ENCODE results near the gene CCDC93. TPM values are rescaled to one million over a fixed set of nuclear protein-coding genes. Genes with fewer than 3 reads are reported as not detected.
A peak's percentile ranks its signal among the peaks of the same experiment; 100 is the strongest.

CCDC93 gene
- 39.1 and 46.6 TPM in 2 replicates for total RNA-seq
- long read RNA-seq, full-length matches to known transcripts = 8 of 60 reads
- long read RNA-seq, partial matches to known transcripts = 35 of 60 reads
- long read RNA-seq, other reads (novel, unspliced or antisense) = 17 of 60 reads

- TF ChIP-seq, protein P1, sequence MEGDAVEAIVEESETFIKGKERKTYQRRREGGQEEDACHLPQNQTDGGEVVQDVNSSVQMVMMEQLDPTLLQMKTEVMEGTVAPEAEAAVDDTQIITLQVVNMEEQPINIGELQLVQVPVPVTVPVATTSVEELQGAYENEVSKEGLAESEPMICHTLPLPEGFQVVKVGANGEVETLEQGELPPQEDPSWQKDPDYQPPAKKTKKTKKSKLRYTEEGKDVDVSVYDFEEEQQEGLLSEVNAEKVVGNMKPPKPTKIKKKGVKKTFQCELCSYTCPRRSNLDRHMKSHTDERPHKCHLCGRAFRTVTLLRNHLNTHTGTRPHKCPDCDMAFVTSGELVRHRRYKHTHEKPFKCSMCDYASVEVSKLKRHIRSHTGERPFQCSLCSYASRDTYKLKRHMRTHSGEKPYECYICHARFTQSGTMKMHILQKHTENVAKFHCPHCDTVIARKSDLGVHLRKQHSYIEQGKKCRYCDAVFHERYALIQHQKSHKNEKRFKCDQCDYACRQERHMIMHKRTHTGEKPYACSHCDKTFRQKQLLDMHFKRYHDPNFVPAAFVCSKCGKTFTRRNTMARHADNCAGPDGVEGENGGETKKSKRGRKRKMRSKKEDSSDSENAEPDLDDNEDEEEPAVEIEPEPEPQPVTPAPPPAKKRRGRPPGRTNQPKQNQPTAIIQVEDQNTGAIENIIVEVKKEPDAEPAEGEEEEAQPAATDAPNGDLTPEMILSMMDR (conservative IDR thresholded peaks at IDR 0.05) = no peak
- H3K9me3 Mint-ChIP-seq = no peaks in the 10 kb centered on the region
- H3K4me1 Mint-ChIP-seq = peaks cover 24% of the 10 kb centered on the region
- peak within 1 kb of the TSS; percentile 74 for H3K27ac Mint-ChIP-seq (ENCODE audit: unreplicated experiment)
- H3K36me3 Mint-ChIP-seq (ENCODE audit: low read depth) = no peaks in the 10 kb centered on the region
- H3K4me3 Mint-ChIP-seq = peak within 1 kb of the TSS; percentile 99
- DNase-seq (ENCODE audit: low read depth, low spot score) = peak; percentile 74
- H3K27me3 Mint-ChIP-seq (ENCODE audit: low read depth) = peaks cover 27% of the 10 kb centered on the region
These were observed at the start of gene CCDC93 for GRCh38 chr2:118013724-118014491. CCDC93 (minus strand) TSS chr2:118014070; CDS start chr2:118013995, 75 bp downstream.

GRCh38 chr2:118062669-118063068 is 48.8 kb upstream of the CCDC93 start:
- TF ChIP-seq, protein P1 (conservative IDR thresholded peaks at IDR 0.05) = no peak
- Mint-ChIP-seq H3K9me3 (no peaks in the 10 kb centered on the region), H3K36me3 (ENCODE audit: low read depth) (no peaks in the 10 kb centered on the region), H3K27ac (ENCODE audit: unreplicated experiment) (no peak overlapping the region), H3K4me1 (peaks cover 5% of the 10 kb centered on the region), H3K4me3 (no peak overlapping the region), H3K27me3 (ENCODE audit: low read depth) (no peaks in the 10 kb centered on the region)
- no peak for DNase-seq (ENCODE audit: low read depth, low spot score)

DNA sequence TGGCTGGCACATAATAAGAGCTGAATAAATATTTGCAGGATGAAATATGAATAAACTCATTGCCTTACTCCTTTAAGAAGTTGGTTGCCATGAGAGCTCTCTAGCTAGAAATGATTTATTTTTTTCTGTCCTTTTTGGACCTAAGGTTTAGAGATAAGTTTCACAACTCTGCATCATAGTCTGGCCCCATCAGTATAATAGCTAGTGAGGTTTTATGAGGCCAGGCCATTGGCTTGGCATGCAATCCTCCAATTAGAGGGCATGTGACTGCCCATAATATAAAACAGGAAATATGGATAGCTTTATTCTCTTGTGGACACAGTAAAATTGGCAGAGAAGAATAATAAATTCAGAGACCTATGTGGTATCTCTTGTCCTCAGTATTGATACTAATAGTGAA is 48.2 kb upstream of the CCDC93 start:
- TF ChIP-seq, protein P1 (conservative IDR thresholded peaks at IDR 0.05) = no peak
- Mint-ChIP-seq H3K4me3 (no peak overlapping the region), H3K4me1 (peaks cover 5% of the 10 kb centered on the region), H3K36me3 (ENCODE audit: low read depth) (no peaks in the 10 kb centered on the region), H3K9me3 (no peaks in the 10 kb centered on the region), H3K27me3 (ENCODE audit: low read depth) (no peaks in the 10 kb centered on the region), H3K27ac (ENCODE audit: unreplicated experiment) (no peak overlapping the region)
- no peak for DNase-seq (ENCODE audit: low read depth, low spot score)

- H3K36me3 Mint-ChIP-seq (ENCODE audit: low read depth) = no peaks in the 10 kb centered on the region
- no peak overlapping the region for H3K27ac Mint-ChIP-seq (ENCODE audit: unreplicated experiment)
- H3K9me3 Mint-ChIP-seq = no peaks in the 10 kb centered on the region
- TF ChIP-seq, protein P1 (conservative IDR thresholded peaks at IDR 0.05) = peak; percentile 24
- no peak overlapping the region for H3K4me3 Mint-ChIP-seq
- H3K27me3 Mint-ChIP-seq (ENCODE audit: low read depth) = no peaks in the 10 kb centered on the region
- H3K4me1 Mint-ChIP-seq = peaks cover 5% of the 10 kb centered on the region
- no peak for DNase-seq (ENCODE audit: low read depth, low spot score)
These were observed 47.5 kb upstream of the CCDC93 start for GRCh38 chr2:118061135-118061955.

DNA sequence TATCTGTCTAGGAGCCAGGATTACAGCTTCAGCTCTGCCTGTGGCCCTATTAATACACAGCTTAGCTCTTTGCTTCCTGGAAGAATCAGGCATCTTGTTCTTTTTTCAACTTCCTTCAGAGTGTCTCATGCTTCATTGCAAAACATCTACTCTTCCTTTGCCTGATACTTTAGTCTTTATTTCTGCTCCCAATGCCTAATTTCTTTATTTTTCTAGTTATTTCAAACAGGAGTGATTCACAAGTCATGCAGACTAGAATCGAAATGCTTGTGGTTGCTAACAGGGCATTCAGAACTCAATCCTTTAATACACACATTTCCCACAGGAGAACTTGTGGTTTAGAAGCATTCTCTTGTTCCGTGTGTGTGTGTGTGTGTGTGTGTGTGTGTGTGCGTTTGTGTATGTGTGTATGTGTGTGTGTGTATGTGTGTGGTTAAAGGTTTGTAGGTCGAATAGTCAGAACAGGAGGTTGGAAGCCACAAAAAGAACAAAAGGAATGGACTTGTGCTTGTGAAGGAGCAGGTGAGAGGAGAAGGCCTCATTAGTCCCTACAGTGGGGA is 46.1 kb upstream of the CCDC93 start:
- H3K27ac Mint-ChIP-seq (ENCODE audit: unreplicated experiment) = no peak overlapping the region
- no peaks in the 10 kb centered on the region for H3K27me3 Mint-ChIP-seq (ENCODE audit: low read depth)
- TF ChIP-seq, protein P1 (conservative IDR thresholded peaks at IDR 0.05) = no peak
- H3K4me1 Mint-ChIP-seq = peaks cover 11% of the 10 kb centered on the region
- DNase-seq (ENCODE audit: low read depth, low spot score) = no peak
- no peaks in the 10 kb centered on the region for H3K9me3 Mint-ChIP-seq
- H3K36me3 Mint-ChIP-seq (ENCODE audit: low read depth) = no peaks in the 10 kb centered on the region
- H3K4me3 Mint-ChIP-seq = no peak overlapping the region
